Stimulated activated naive B cell treated with anti-CD40 and anti-IgM and Interleukin-4, amounts not matched to agents 10 μg/mL and 1 μg/mL and 100 μg/mL, for 72 hours (primary cell): ENCODE measurements around the gene GRIK2.

Source experiments
- ATAC-seq, 2 donors: fragments of 150-1000 bp; cut with Tn5 transposase; replicated peaks; 2 replicates each; pipeline ENCODE4 v1.10.0; 2021; ENCODE audit warnings: moderate library complexity in 1 of 2
- DNase-seq: peaks from one replicate; pipeline ENCODE4 v3.0.0; 2021
- H3K27ac Mint-ChIP-seq: one replicate; pipeline ENCODE4 v1.8.0; 2022; ENCODE audit warnings: mild to moderate bottlenecking, mixed read lengths
- H3K27me3 Mint-ChIP-seq, 2 donors: one replicate each; pipeline ENCODE4 v1.8.0; 2022; ENCODE audit warnings: mixed read lengths in 2 of 2
- H3K36me3 Mint-ChIP-seq, 2 donors: one replicate each; pipeline ENCODE4 v1.8.0; 2022; ENCODE audit warnings: mixed read lengths in 2 of 2, mild to moderate bottlenecking in 1 of 2
- H3K4me1 Mint-ChIP-seq, 2 donors: one replicate each; pipeline ENCODE4 v1.8.0; 2022; ENCODE audit warnings: mixed read lengths in 2 of 2, mild to moderate bottlenecking in 1 of 2
- H3K4me3 Mint-ChIP-seq, 2 donors: one replicate each; pipeline ENCODE4 v1.8.0; 2022; ENCODE audit warnings: mild to moderate bottlenecking in 2 of 2, mixed read lengths in 2 of 2, moderate library complexity in 1 of 2
- H3K9me3 Mint-ChIP-seq, 2 donors: one replicate each; pipeline ENCODE4 v1.8.0; 2022; ENCODE audit warnings: mixed read lengths in 2 of 2, mild to moderate bottlenecking in 1 of 2

Gene GRIK2

DNA sequence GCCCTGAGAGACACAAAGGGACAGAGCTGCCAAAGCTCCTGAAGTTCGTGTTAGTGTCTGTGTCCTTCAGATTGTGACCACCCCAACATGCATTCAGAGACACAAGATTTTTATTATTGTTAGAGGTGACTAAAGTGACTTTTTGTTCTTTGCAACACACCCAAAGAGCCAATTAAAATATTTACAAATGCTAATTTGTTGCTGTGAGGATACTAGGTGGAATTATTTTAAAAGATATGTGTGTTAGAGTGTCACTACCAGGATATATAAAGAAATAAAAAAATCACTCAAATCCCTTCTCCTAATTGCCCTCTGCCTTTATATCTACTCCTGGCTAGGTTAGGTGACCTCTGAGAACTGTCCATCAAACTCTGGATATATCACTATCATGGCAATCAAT lies 160.7 kb downstream of the GRIK2 start:
- no peak for ATAC-seq
- no peak overlapping the region for H3K4me3 Mint-ChIP-seq
- H3K27ac Mint-ChIP-seq, result no peak overlapping the region
- DNase-seq, result no peak
- peaks cover 0 to under 1% of the 10 kb centered on the region in 2 donors for H3K9me3 Mint-ChIP-seq
- H3K36me3 Mint-ChIP-seq, result no peaks in the 10 kb centered on the region
- H3K27me3 Mint-ChIP-seq, result no peaks in the 10 kb centered on the region
- H3K4me1 Mint-ChIP-seq, result no peaks in the 10 kb centered on the region

DNA sequence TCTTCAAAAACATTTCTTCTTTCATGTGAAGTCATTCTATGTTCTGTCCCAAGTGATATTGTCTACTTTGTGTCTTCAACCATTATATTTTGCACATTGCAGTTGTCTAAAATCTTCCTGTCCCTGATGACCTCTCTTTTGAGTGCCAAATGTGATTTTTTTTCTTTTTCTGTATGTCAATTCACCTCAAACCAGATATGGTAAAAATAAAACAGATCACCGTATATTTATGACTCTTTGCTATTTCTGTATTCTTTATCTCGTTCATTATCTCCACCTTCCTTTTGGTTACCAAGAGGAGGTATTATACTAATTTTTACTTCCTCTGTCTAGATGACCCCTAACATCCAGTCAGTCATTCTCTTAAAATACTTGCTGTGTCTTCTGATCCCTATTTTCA lies 165.2 kb downstream of the GRIK2 start:
- DNase-seq (no peak), ATAC-seq (no peak)
- no peak overlapping the region for H3K4me3 Mint-ChIP-seq
- no peak overlapping the region for H3K27ac Mint-ChIP-seq
- H3K27me3 Mint-ChIP-seq, result no peaks in the 10 kb centered on the region
- H3K4me1 Mint-ChIP-seq, result no peaks in the 10 kb centered on the region
- H3K9me3 Mint-ChIP-seq, result no peaks in the 10 kb centered on the region
- H3K36me3 Mint-ChIP-seq, result no peaks in the 10 kb centered on the region

DNA sequence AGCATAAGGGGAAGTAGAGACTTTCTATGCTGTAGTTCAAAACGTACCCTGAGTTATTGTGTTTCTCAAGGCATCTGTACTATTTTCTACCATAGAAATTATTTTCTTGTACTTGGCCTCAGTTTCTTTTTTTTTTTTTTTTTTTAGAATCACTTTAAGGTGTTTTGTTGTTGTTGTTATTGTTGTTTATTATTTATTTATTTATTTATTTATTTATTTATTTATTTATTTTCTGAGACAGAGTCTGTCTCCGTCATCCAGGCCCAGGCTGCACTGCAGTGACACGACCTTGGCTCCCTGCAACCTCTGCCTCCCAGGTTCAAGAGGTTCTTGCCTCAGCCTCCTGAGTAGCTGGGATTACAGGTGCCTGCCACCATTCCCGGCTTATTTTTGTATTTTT lies 179.1 kb downstream of the GRIK2 start:
- DNase-seq (no peak), ATAC-seq (no peak)
- Mint-ChIP-seq H3K9me3 (no peaks in the 10 kb centered on the region), H3K27ac (no peak overlapping the region), H3K27me3 (no peaks in the 10 kb centered on the region), H3K4me3 (no peak overlapping the region), H3K36me3 (no peaks in the 10 kb centered on the region), H3K4me1 (no peaks in the 10 kb centered on the region)

DNA sequence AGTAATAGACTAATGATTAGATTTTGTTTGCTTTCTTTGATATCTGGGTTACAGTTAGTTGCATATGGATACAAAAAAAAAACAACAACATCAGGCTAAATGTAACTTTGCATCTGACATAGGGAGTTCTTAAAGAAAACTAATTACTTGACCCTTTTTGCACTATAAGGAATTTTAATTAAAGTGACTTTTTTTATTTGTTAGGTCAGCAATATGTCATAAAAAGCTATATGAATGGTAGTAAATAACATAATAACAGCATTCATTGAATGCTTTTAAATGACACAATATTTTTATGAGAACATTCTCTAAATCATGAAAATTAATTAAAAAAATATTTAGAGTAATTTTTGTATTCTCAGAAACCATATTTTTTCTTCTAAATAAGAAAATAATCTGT lies 183.6 kb downstream of the GRIK2 start:
- Mint-ChIP-seq H3K9me3 (peaks cover 0 to 1% of the 10 kb centered on the region in 2 donors), H3K27ac (no peak overlapping the region), H3K4me3 (no peak overlapping the region), H3K27me3 (no peaks in the 10 kb centered on the region), H3K36me3 (no peaks in the 10 kb centered on the region), H3K4me1 (no peaks in the 10 kb centered on the region)
- no peak for ATAC-seq
- DNase-seq, result no peak

DNA sequence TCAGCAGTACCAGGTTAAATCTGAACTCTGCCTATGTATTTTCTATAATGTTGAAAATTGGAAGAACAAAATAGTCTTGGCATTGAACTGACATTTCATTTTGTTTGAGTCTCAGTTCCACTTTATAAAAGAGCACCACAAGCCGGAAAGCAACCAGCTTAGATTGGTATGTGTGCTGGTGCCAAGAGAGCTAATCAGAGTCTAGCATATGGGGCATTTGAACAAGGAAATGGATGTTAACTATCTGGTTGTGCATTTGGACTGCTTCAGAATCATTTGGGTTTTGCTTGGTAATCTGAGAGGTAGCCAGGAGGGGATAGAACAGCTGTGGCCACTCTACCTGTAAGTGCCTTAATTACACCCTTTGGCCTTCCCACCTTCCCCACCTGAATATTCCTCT lies 184.8 kb downstream of the GRIK2 start:
- DNase-seq, result no peak
- H3K27ac Mint-ChIP-seq, result no peak overlapping the region
- no peaks in the 10 kb centered on the region for H3K36me3 Mint-ChIP-seq
- no peak for ATAC-seq
- no peak overlapping the region for H3K4me3 Mint-ChIP-seq
- H3K9me3 Mint-ChIP-seq, result peaks cover 0 to 1% of the 10 kb centered on the region in 2 donors
- no peaks in the 10 kb centered on the region for H3K27me3 Mint-ChIP-seq
- H3K4me1 Mint-ChIP-seq, result no peaks in the 10 kb centered on the region

DNA sequence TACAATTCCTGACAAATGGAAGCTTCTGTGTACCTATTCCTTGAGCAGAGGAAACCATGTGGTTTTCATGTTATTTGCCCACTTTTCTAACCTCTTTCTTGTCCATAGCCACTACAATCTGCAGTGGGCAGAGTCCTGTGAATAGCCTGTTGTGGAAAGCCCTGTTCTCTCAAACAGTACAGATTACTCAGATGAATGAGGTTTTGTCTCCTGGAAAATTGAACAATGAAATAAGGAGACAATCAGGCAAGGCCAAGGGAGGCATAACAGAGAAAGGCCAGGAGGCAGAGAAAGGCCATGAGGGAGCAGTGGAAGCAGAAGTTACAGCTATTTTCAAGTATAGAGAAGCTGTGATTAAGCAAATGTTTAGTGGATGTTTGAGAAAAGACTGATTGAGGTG lies 189.3 kb downstream of the GRIK2 start:
- H3K27me3 Mint-ChIP-seq, result no peaks in the 10 kb centered on the region
- H3K4me3 Mint-ChIP-seq, result no peak overlapping the region
- ATAC-seq, result no peak
- no peak for DNase-seq
- no peaks in the 10 kb centered on the region for H3K4me1 Mint-ChIP-seq
- no peak overlapping the region for H3K27ac Mint-ChIP-seq
- H3K36me3 Mint-ChIP-seq, result no peaks in the 10 kb centered on the region
- peaks cover 0 to 1% of the 10 kb centered on the region in 2 donors for H3K9me3 Mint-ChIP-seq

DNA sequence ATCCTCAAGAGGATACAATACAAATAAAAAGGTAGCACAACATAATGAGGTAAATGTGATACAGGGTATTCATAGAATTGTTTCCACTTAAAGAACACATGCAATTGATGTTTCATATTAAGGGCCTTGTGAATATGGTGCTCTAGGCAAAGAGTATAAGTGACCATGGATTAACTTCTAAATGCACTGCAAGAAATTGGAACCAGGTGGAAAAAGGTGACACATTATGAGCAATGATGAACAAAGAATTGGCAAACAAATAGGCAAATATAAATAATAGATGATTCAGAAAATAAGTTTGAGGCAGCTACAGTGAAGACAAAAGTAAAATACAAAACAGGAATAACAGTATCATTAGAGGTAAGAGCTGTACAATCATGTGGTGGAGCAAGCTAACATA lies 192.0 kb downstream of the GRIK2 start:
- Mint-ChIP-seq H3K36me3 (no peaks in the 10 kb centered on the region), H3K27ac (no peak overlapping the region), H3K9me3 (no peaks in the 10 kb centered on the region), H3K4me1 (no peaks in the 10 kb centered on the region), H3K27me3 (no peaks in the 10 kb centered on the region), H3K4me3 (no peak overlapping the region)
- DNase-seq, result no peak
- no peak for ATAC-seq

DNA sequence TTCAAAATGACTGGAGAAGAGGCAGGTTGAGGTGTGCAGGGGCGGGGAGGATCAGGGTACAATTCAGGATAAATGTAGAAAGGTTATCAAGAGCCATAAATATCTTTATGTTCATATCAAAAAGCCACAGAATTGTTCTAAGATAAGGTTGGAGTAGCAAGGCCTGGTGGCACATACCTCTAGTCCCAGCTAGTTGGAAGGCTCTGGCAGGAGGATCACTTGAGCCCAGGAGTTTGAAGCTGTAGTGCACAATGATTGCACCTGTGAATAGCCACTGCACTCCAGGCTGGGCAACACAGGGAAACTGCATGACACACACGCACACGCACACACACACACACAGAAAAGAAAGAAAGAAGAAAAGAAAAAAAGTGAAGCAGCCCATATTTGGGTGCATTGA lies 194.8 kb downstream of the GRIK2 start:
- Mint-ChIP-seq H3K27me3 (no peaks in the 10 kb centered on the region), H3K4me1 (no peaks in the 10 kb centered on the region), H3K4me3 (no peak overlapping the region), H3K36me3 (no peaks in the 10 kb centered on the region), H3K27ac (no peak overlapping the region), H3K9me3 (peaks cover 0 to 3% of the 10 kb centered on the region in 2 donors)
- no peak for DNase-seq
- no peak for ATAC-seq

DNA sequence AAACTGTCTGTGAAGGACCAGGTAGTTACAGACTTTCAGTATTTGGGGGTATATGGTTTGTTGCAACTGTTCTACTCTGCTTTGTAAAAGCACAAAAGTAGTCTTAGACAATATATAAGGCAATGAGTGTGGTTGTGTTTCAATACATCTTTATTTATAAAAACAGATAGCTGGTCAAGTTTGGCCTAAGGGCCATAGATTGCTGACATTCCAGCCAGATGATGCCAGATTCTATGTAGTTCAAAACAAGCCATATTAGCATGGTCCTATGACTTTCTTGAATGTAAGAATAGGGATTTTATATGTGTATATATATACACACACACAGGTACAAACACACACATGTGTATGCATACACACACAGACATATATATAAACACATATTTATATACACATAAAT lies 201.8 kb downstream of the GRIK2 start:
- no peak for DNase-seq
- Mint-ChIP-seq H3K9me3 (peaks cover 0 to 3% of the 10 kb centered on the region in 2 donors), H3K27me3 (no peaks in the 10 kb centered on the region), H3K4me1 (no peaks in the 10 kb centered on the region), H3K36me3 (no peaks in the 10 kb centered on the region), H3K4me3 (no peak overlapping the region), H3K27ac (no peak overlapping the region)
- no peak for ATAC-seq

DNA sequence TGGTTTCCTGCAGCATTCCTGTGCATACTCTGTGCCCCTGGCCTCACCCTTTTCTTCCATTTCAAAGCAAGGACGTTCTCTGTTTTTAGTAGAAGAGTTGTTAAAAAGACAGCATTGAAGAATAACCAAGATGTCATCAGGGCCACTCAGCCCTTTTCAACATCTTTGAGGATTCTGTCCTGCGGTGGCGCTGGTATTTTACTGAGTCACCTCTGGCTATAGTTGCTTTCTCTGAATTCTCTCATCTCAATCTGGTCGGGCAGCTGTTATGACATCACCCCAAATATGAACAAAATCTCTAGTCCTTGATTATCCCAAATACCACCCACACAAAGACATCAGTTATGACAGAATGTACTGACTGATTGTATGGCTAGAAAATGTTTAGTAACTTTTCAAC lies 204.2 kb downstream of the GRIK2 start:
- Mint-ChIP-seq H3K9me3 (peaks cover 0 to 3% of the 10 kb centered on the region in 2 donors), H3K36me3 (no peaks in the 10 kb centered on the region), H3K27me3 (no peaks in the 10 kb centered on the region), H3K4me1 (no peaks in the 10 kb centered on the region), H3K4me3 (no peak overlapping the region), H3K27ac (no peak overlapping the region)
- ATAC-seq, result no peak
- DNase-seq, result no peak

DNA sequence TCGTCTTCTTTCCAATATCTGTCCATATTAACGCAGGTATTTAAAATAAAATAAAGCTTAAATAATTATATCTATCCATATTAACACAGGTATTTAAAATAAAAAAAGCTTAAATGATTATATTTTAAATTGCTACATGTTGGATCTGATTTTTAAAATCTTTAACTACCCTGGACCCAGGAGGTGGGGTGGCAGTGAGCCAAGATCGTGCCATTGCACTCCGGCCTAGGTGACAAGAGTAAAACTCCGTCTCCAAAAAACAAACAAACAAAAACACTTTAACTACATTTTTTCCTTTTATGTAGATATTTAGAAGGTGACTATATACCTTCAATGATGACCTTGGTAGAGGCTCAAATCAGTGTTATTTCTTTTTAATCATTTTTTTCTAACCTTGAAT lies 211.9 kb downstream of the GRIK2 start:
- Mint-ChIP-seq H3K36me3 (no peaks in the 10 kb centered on the region), H3K9me3 (peaks cover 0 to 3% of the 10 kb centered on the region in 2 donors), H3K4me3 (no peak overlapping the region), H3K27me3 (no peaks in the 10 kb centered on the region), H3K27ac (no peak overlapping the region), H3K4me1 (no peaks in the 10 kb centered on the region)
- ATAC-seq (no peak), DNase-seq (no peak)

DNA sequence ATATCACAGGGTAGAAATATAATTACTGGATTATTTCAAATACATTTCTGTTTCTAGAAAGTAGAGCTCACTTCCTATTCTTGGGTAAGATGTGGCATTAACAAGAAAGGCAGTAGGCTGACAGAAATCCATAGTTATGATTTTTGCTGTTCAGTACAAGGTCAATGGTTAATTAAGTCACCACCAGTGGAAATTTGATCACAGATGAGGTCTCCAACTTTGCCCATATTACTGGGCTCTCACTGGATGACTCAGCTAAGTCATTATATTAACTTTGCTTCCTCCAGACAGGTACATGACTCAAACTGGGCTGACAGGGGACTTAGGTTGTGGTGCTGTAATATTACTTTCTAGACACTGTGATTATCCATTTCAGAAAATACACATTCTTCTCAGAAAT lies 212.4 kb downstream of the GRIK2 start:
- H3K27me3 Mint-ChIP-seq, result no peaks in the 10 kb centered on the region
- H3K36me3 Mint-ChIP-seq, result no peaks in the 10 kb centered on the region
- no peak for DNase-seq
- no peaks in the 10 kb centered on the region for H3K4me1 Mint-ChIP-seq
- no peak overlapping the region for H3K27ac Mint-ChIP-seq
- H3K9me3 Mint-ChIP-seq, result peaks cover 0 to 3% of the 10 kb centered on the region in 2 donors
- ATAC-seq, result no peak
- H3K4me3 Mint-ChIP-seq, result no peak overlapping the region

DNA sequence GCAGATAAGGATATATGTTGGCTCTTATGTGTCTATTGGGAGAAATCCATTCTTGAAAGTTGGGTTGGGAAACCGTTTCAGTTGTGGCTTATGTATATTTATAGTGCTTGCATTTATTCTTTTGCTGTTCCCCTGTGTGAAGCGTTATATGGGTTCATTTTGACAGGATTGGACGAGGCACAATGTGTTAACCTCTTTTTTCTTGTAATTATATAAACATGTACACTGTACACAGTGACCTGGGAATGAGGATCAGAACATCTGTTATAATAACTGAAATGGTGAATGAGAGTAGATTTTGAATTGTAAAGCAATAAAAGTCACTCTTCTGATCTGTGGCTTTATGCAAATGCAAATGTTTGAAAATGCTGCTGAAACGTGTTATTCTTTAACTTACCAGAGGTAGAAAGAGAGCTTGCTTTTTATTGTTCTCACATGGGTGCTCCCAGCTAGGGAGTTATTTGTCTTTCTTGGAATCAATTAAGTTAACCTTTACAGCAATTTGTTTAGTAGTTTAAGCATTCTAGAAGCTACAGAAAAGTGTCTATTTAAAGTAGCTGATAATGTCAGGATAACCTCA lies 213.7 kb downstream of the GRIK2 start:
- Mint-ChIP-seq H3K27ac (no peak overlapping the region), H3K4me3 (no peak overlapping the region), H3K27me3 (no peaks in the 10 kb centered on the region), H3K4me1 (no peaks in the 10 kb centered on the region), H3K36me3 (no peaks in the 10 kb centered on the region), H3K9me3 (no peaks in the 10 kb centered on the region)
- DNase-seq (no peak), ATAC-seq (no peak)

DNA sequence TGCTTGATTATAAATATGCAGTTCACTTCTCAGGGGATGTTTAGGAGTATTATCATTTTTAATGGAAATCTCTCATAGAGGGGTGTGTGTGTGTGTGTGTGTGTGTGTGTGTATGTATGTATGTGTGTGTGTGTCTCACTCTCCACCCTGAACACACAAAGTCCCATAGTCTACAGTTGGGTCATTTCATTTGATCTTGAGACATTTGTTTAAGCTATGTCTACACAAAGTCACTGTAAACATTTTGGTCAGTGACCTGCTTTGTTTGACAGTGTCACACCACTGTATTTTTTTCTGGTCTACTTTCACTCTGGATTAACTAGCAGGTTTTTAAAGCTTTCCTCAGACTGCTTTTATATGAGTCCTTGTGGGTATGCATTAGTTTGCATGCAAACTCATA lies 215.2 kb downstream of the GRIK2 start:
- Mint-ChIP-seq H3K4me3 (no peak overlapping the region), H3K9me3 (no peaks in the 10 kb centered on the region), H3K4me1 (no peaks in the 10 kb centered on the region), H3K27ac (no peak overlapping the region), H3K27me3 (no peaks in the 10 kb centered on the region), H3K36me3 (no peaks in the 10 kb centered on the region)
- DNase-seq (no peak), ATAC-seq (no peak)

DNA sequence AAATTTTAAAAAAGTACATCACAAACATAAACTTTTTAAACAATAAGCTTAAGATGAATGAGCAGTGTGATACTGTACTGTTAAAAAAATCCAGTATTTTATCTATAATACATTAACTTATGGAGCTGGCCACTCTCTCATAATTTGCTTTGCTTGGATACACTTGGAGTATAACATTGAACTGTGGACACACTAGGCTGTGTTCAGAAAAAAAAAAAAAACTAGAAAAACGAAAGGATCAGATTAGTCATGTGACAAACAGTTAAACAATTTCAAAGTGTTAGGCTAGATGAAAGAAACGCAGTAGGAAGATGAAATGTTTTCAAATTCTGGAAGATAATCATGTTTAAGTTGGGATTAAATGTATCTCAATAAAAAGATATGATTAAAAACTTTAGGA lies 220.0 kb downstream of the GRIK2 start:
- Mint-ChIP-seq H3K27ac (no peak overlapping the region), H3K36me3 (no peaks in the 10 kb centered on the region), H3K4me1 (no peaks in the 10 kb centered on the region), H3K4me3 (no peak overlapping the region), H3K9me3 (no peaks in the 10 kb centered on the region), H3K27me3 (no peaks in the 10 kb centered on the region)
- ATAC-seq, result no peak
- no peak for DNase-seq

DNA sequence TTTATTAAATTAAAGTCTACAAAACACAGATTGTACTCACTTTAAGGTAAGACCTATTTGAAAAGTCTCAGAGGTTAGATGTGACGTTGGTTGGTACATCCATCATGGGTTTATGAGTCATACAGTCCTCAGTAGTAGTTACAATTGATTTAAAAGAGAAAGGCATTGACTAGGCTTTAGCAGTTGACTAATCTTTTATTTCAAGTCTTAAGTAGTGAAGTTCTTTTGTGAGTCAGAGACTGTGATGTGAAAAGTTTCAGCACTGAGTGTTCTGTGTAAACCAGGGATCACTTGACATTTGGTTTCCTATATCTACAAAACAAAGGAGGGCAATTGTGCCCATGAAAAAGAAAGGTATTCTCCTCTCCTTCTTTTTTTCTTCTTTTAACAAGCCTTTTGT lies 221.3 kb downstream of the GRIK2 start:
- Mint-ChIP-seq H3K27ac (no peak overlapping the region), H3K36me3 (no peaks in the 10 kb centered on the region), H3K9me3 (no peaks in the 10 kb centered on the region), H3K4me1 (no peaks in the 10 kb centered on the region), H3K27me3 (no peaks in the 10 kb centered on the region), H3K4me3 (no peak overlapping the region)
- ATAC-seq (no peak), DNase-seq (no peak)
